HFF-Myc (cell line): ENCODE measurements around the gene CLDN7.

Experiments
- DNase-seq: peaks from one replicate; pipeline ENCODE4 v3.0.0-alpha.2; 2011; ENCODE audit warnings: low read depth; ENCODE audit errors: extremely low read depth
- H3K4me3 ChIP-seq: replicated peaks from 2 replicates; pipeline ENCODE4 v1.5.1; 2011; ENCODE audit warnings: low read depth, mild to moderate bottlenecking, control low read depth, low read length
- CTCF ChIP-seq: IDR thresholded peaks from 2 replicates; pipeline ENCODE4 v1.5.1; 2012; ENCODE audit warnings: mild to moderate bottlenecking, low read depth, low read length, control low read depth; ENCODE audit errors: missing control alignments

Gene CLDN7

GRCh38 chr17:7222972-7223292 lies 39.3 kb downstream of the CLDN7 start:
- no peak for DNase-seq
- H3K4me3 ChIP-seq, result no peak overlapping the region
- no peak for TF ChIP-seq CTCF

GRCh38 chr17:7222093-7222971 lies 39.9 kb downstream of the CLDN7 start:
- H3K4me3 ChIP-seq, result no peak overlapping the region
- TF ChIP-seq CTCF, result no peak
- no peak for DNase-seq

- no peak for DNase-seq
- peak overlapping the region; percentile 83 for H3K4me3 ChIP-seq
- no peak for TF ChIP-seq CTCF
Observed at GRCh38 chr17:7221278-7222092, 40.8 kb downstream of the CLDN7 start.

GRCh38 chr17:7220593-7221277 lies 41.5 kb downstream of the CLDN7 start:
- TF ChIP-seq CTCF, result peak; percentile 49
- no peak for DNase-seq
- H3K4me3 ChIP-seq, result peak overlapping the region; percentile 83

GRCh38 chr17:7219812-7220592 lies 42.3 kb downstream of the CLDN7 start, which contains the start of the genes ACADVL and DLG4:
Gene ACADVL, plus strand, starts transcription at chr17:7219938. Its CDS starts 47 bp downstream, at chr17:7219985.
Gene DLG4, minus strand, starts transcription at chr17:7219836.
- no peak for TF ChIP-seq CTCF
- peak within 1 kb of the TSS; percentile 83 for H3K4me3 ChIP-seq
- peak; percentile 54 for DNase-seq

- no peak for DNase-seq
- H3K4me3 ChIP-seq, result peak overlapping the region; percentile 83
- TF ChIP-seq CTCF, result no peak
Observed at GRCh38 chr17:7219229-7219811, 43.0 kb downstream of the CLDN7 start.
